ENCODE data around the gene KCTD13.
"Not testable (repeated sequence)": the region's sequence is repeated elsewhere in the genome, so short reads cannot be mapped to it uniquely, and the experiment has no call there.

The KCTD13 gene

DNA sequence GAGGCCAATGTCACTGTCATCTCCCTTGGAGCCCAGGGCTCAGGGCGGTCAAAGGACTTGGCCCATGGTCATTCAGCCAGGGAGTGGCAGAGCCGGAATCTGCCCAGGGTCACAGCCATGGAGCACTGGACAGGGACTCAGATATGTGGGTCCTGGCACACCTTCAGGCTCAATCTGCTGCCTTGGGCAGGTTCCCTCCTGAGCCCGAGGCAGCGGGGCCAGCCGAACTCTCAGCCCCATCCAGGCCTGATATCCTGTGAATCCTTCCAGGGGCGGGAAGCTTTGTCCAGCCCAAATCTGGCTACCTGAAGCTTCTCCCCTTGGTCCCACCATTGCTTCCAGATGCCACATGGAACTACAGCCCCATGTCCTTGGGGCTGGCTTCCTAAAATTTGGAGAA lies 50.8 kb downstream of the KCTD13 start:
- FAIRE-seq (no peak), DNase-seq (ENCODE audit: insufficient read length, low spot score) (no peak)

GRCh38 chr16:29873319-29873718 lies 52.7 kb downstream of the KCTD13 start:
- DNase-seq (ENCODE audit: insufficient read length, low spot score) (no peak), FAIRE-seq (no peak)
- no peak for TF ChIP-seq TAF1 (IDR thresholded peaks at IDR 0.05; ENCODE audit: low read depth, low read length)
- TF ChIP-seq POLR2A (IDR thresholded peaks at IDR 0.05; ENCODE audit: low read depth, low read length), result no peak
- TF ChIP-seq PAX5 (IDR thresholded peaks at IDR 0.05; ENCODE audit: insufficient read depth, low read length, severe bottlenecking), result no peak
- TF ChIP-seq POU2F2 (IDR thresholded peaks at IDR 0.05; ENCODE audit: low read depth, low read length), result no peak
- TF ChIP-seq SPI1 (IDR thresholded peaks at IDR 0.05; ENCODE audit: low read depth, low read length), result no peak
- no peak for TF ChIP-seq POLR2AphosphoS5 (IDR thresholded peaks at IDR 0.05; ENCODE audit: low read depth, low read length)

More for the DNA sequence above, 50.8 kb downstream of the KCTD13 start:
- no peak for TF ChIP-seq POLR2AphosphoS5 (IDR thresholded peaks at IDR 0.05; ENCODE audit: low read depth, low read length)
- no peak for TF ChIP-seq POLR2A (IDR thresholded peaks at IDR 0.05; ENCODE audit: low read depth, low read length)
- no peak for TF ChIP-seq PAX5 (IDR thresholded peaks at IDR 0.05; ENCODE audit: insufficient read depth, low read length, severe bottlenecking)

DNA sequence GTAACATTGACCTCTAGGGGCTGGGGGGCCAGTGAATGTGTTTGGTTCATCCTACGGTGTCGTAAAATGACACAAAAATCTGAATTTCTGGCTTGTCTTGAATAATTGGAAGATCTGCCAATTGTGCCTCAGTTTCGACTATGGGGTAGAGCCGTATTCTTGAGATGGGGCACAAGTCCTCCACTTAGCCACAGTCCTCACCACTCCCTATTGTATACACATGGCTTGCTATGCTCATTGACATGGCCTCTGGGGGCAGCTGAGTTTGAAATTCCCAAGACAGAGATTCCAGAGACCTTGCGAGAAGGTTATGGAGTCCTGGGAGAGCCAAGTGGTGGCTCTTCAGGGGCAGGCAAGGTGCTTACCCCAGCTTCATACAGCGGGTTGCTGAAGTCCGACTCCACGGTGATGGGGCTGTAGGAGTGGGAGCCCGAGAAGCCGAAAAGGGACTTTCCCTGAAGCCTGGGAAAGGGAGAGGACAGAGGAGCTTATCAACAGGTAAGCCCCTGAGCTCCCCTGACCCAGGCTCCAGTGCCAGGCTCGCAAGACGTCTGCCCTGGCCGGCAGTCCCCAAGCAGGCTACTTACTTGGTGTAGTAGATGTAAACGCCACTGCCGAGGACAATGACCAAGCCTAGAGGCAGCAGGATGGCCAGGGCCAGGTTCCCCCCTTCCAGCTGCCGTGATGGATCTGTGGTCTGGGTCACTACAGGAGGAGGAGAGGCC lies 54.0 kb downstream of the KCTD13 start:
- FAIRE-seq, result no peak
- no peak for TF ChIP-seq TAF1 (IDR thresholded peaks at IDR 0.05; ENCODE audit: low read depth, low read length)
- no peak for TF ChIP-seq POU2F2 (IDR thresholded peaks at IDR 0.05; ENCODE audit: low read depth, low read length)
- TF ChIP-seq PAX5 (IDR thresholded peaks at IDR 0.05; ENCODE audit: insufficient read depth, low read length, severe bottlenecking), result no peak

GRCh38 chr16:29869067-29869466 lies 57.0 kb downstream of the KCTD13 start:
- FAIRE-seq; DNase-seq (ENCODE audit: insufficient read length, low spot score): not testable (repeated sequence)

More for the DNA sequence above, 54.0 kb downstream of the KCTD13 start:
- no peak for DNase-seq (ENCODE audit: insufficient read length, low spot score)

GRCh38 chr16:29868396-29869009 lies 57.5 kb downstream of the KCTD13 start:
- DNase-seq (ENCODE audit: insufficient read length, low spot score), result no peak
- TF ChIP-seq POLR2AphosphoS5 (IDR thresholded peaks at IDR 0.05; ENCODE audit: low read depth, low read length) (no peak), SPI1 (IDR thresholded peaks at IDR 0.05; ENCODE audit: low read depth, low read length) (no peak), PAX5 (IDR thresholded peaks at IDR 0.05; ENCODE audit: insufficient read depth, low read length, severe bottlenecking) (no peak), POLR2A (IDR thresholded peaks at IDR 0.05; ENCODE audit: low read depth, low read length) (no peak), POU2F2 (IDR thresholded peaks at IDR 0.05; ENCODE audit: low read depth, low read length) (no peak), TAF1 (IDR thresholded peaks at IDR 0.05; ENCODE audit: low read depth, low read length) (no peak)
- no peak for FAIRE-seq

DNA sequence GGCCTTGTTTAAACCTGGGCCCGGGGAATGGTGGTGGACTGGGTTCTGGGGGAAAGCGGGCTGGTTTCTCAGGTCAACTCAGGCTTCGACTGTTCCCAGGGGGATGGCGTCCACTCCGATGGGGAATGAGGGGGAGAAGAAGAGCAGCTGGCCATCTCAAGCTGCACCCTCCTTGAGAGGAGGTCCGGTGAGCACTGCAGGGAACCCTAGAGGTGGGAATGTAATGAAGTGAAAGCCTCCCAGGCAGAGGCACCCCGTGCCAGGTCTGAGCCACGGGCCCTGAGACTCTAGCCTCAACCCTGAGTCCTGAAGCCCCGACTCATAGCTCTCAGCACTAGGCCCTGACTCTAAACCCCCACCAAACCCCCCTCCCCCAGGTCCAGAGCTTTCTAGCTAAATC lies 61.8 kb downstream of the KCTD13 start:
- DNase-seq (ENCODE audit: insufficient read length, low spot score), result no peak
- no peak for FAIRE-seq
- no peak for TF ChIP-seq POLR2A (IDR thresholded peaks at IDR 0.05; ENCODE audit: low read depth, low read length)
- TF ChIP-seq POLR2AphosphoS5 (IDR thresholded peaks at IDR 0.05; ENCODE audit: low read depth, low read length), result no peak
- TF ChIP-seq SPI1 (IDR thresholded peaks at IDR 0.05; ENCODE audit: low read depth, low read length), result no peak
- TF ChIP-seq POU2F2 (IDR thresholded peaks at IDR 0.05; ENCODE audit: low read depth, low read length), result no peak
- no peak for TF ChIP-seq PAX5 (IDR thresholded peaks at IDR 0.05; ENCODE audit: insufficient read depth, low read length, severe bottlenecking)
- TF ChIP-seq TAF1 (IDR thresholded peaks at IDR 0.05; ENCODE audit: low read depth, low read length), result no peak

GRCh38 chr16:29863669-29863984 lies 62.4 kb downstream of the KCTD13 start:
- TF ChIP-seq POU2F2 (IDR thresholded peaks at IDR 0.05; ENCODE audit: low read depth, low read length) (no peak), POLR2A (IDR thresholded peaks at IDR 0.05; ENCODE audit: low read depth, low read length) (no peak), TAF1 (IDR thresholded peaks at IDR 0.05; ENCODE audit: low read depth, low read length) (no peak), PAX5 (IDR thresholded peaks at IDR 0.05; ENCODE audit: insufficient read depth, low read length, severe bottlenecking) (no peak), SPI1 (IDR thresholded peaks at IDR 0.05; ENCODE audit: low read depth, low read length) (no peak), POLR2AphosphoS5 (IDR thresholded peaks at IDR 0.05; ENCODE audit: low read depth, low read length) (no peak)
- FAIRE-seq, result no peak
- no peak for DNase-seq (ENCODE audit: insufficient read length, low spot score)

DNA sequence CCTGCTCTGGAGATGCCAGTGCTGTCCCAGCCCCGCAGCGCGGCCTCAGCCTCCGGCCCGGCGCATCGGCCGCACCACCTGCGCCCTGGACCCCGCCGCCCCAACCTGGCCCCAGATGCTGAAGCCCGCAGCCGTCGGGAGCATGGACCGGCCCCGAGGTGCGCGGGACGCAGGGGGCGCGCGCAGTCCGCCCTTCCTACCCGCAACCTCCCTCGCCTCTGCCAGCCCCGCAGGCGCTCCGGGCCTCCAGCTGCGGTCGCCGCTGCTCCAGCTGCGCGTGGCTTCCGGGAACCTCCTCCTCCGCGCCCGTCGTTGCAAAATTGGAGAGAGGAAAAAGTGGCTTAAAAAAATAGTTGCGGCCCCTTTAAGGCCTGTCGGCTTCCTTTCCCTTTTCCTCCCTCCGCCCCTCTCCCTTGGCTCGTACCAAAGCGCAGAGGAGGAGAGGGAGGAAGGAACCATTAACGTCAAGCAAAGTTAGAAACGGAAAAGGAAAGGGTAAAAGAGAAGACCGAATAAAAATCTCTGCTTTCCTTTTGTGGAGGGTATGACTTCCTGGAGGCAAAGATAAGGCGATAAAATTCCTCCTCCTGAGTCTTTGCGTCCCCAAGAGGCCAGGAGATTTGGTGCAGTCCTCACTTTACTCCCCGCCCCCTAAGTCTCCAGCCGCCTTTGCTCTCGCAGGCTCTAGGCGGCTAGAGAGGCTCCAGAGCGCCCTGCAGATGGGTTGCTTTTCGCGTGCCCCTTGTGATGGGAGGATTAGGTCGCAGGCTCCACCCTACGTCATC lies 63.0 kb downstream of the KCTD13 start, which contains the start of gene CDIPT:
TSS of gene CDIPT (minus strand) at position 343 of the 785 bp plus-strand sequence. CDS start 369 bp downstream, outside the sequence.
- TF ChIP-seq TAF1 (IDR thresholded peaks at IDR 0.05; ENCODE audit: low read depth, low read length), result peak; percentile 35; the same call in 1 of the 2 replicates
- no peak for TF ChIP-seq POLR2A (IDR thresholded peaks at IDR 0.05; ENCODE audit: low read depth, low read length)
- peak; percentile 88 for FAIRE-seq
- DNase-seq (ENCODE audit: insufficient read length, low spot score), result peak; percentile 89

DNA sequence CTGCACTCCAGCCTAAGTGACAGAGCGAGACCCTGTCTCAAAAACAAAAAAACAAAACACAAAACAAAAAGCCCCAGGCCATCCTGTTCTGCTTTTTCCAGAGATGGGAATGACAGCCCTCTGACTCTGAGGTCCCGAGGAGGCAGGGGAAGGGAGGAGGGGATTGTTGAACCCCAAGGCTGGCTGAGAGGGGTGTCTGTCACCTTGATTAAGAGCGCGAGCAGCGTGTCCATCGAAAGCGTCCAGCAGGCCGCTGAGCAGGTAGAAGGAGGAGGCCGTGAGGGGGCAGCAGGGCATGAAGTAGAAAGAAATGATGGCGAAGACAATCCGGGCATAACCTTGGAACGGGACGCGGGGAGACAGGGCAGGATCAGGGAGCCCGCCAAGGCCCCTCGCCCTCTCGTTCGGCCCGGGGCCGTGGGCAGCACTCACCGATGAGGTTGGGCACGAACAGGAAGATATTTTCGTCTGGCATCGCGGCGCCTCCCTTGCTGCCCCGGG lies 63.6 kb downstream of the KCTD13 start:
- FAIRE-seq (no peak), DNase-seq (ENCODE audit: insufficient read length, low spot score) (no peak)
- TF ChIP-seq SPI1 (IDR thresholded peaks at IDR 0.05; ENCODE audit: low read depth, low read length) (no peak), POLR2A (IDR thresholded peaks at IDR 0.05; ENCODE audit: low read depth, low read length) (no peak), TAF1 (IDR thresholded peaks at IDR 0.05; ENCODE audit: low read depth, low read length) (no peak), POU2F2 (IDR thresholded peaks at IDR 0.05; ENCODE audit: low read depth, low read length) (no peak), PAX5 (IDR thresholded peaks at IDR 0.05; ENCODE audit: insufficient read depth, low read length, severe bottlenecking) (no peak), POLR2AphosphoS5 (IDR thresholded peaks at IDR 0.05; ENCODE audit: low read depth, low read length) (no peak)

- no peak for FAIRE-seq
- no peak for TF ChIP-seq TAF1 (IDR thresholded peaks at IDR 0.05; ENCODE audit: low read depth, low read length)
- no peak for TF ChIP-seq POLR2AphosphoS5 (IDR thresholded peaks at IDR 0.05; ENCODE audit: low read depth, low read length)
- no peak for TF ChIP-seq SPI1 (IDR thresholded peaks at IDR 0.05; ENCODE audit: low read depth, low read length)
- TF ChIP-seq POLR2A (IDR thresholded peaks at IDR 0.05; ENCODE audit: low read depth, low read length), result no peak
- no peak for TF ChIP-seq PAX5 (IDR thresholded peaks at IDR 0.05; ENCODE audit: insufficient read depth, low read length, severe bottlenecking)
- no peak for TF ChIP-seq POU2F2 (IDR thresholded peaks at IDR 0.05; ENCODE audit: low read depth, low read length)
- DNase-seq (ENCODE audit: insufficient read length, low spot score), result no peak
These were observed 65.8 kb downstream of the KCTD13 start for GRCh38 chr16:29860218-29860617.
